Breast epithelium (tissue), 3 donors: ENCODE data around the gene CNGA2.

Experiments
- CTCF ChIP-seq, 3 donors: fragments of 450-650 bp; IDR thresholded peaks; one replicate each; pipeline ENCODE4 v1.5.1; 2016 to 2017; ENCODE audit warnings: antibody characterized with exemption in 3 of 3, mild to moderate bottlenecking in 3 of 3, moderate library complexity in 3 of 3
- POLR2A ChIP-seq: fragments of 450-650 bp; IDR thresholded peaks from one replicate; pipeline ENCODE4 v1.6.1; 2016; ENCODE audit warnings: antibody characterized with exemption, mild to moderate bottlenecking, moderate library complexity
- POLR2AphosphoS5 ChIP-seq, 3 donors: sonication (generic); formaldehyde crosslinking; IDR thresholded peaks; one replicate each; pipeline ENCODE4 v1.6.1; 2017; ENCODE audit warnings: antibody characterized with exemption in 3 of 3

- TF ChIP-seq CTCF (IDR thresholded peaks at IDR 0.05) = no peak
- TF ChIP-seq POLR2A = no peak
- no peak for TF ChIP-seq POLR2AphosphoS5 (IDR thresholded peaks at IDR 0.05)
These were observed 25.7 kb upstream of the CNGA2 start for GRCh38 chrX:151708821-151709220.
